ENCODE measurements around the gene KAZN.

DNA sequence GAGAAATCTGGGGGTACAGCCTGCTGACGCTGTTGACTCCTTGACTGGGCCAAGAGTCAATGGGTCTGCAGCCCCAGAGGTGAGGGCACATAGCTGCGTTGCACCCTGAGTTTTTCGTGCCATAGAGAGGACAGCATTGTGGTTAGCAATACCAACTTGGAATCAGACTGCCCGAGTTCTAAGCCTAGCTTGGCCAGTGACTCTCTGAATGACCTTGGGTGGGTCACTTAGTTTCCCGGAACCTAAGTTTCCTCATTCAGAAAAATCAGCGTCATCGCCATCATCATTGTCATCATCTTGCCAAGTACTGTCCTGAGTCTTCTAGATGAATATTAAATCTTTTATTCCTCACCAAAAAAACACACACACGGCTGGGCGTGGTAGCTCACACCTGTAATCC, 403.8 kb downstream of the KAZN start:
- TF ChIP-seq, protein P1, sequence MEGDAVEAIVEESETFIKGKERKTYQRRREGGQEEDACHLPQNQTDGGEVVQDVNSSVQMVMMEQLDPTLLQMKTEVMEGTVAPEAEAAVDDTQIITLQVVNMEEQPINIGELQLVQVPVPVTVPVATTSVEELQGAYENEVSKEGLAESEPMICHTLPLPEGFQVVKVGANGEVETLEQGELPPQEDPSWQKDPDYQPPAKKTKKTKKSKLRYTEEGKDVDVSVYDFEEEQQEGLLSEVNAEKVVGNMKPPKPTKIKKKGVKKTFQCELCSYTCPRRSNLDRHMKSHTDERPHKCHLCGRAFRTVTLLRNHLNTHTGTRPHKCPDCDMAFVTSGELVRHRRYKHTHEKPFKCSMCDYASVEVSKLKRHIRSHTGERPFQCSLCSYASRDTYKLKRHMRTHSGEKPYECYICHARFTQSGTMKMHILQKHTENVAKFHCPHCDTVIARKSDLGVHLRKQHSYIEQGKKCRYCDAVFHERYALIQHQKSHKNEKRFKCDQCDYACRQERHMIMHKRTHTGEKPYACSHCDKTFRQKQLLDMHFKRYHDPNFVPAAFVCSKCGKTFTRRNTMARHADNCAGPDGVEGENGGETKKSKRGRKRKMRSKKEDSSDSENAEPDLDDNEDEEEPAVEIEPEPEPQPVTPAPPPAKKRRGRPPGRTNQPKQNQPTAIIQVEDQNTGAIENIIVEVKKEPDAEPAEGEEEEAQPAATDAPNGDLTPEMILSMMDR (optimal IDR thresholded peaks at IDR 0.05 in 1 of 3, IDR thresholded peaks at IDR 0.05 in 1 of 3, conservative IDR thresholded peaks at IDR 0.05 in 1 of 3; ENCODE audit: extremely low read depth in 1 of 3, insufficient read depth in 2 of 3, low read length in 3 of 3), result no peak
- TF ChIP-seq EZH2 (IDR thresholded peaks at IDR 0.05; ENCODE audit: low read length), result no peak
